Activated T-cell treated with anti-CD3 and anti-CD28 coated beads for 24 hours (primary cell): Measurements from ENCODE around the gene ABLIM3.

Experiments
- DNase-seq: peaks from one replicate; pipeline ENCODE4 v3.0.0-alpha.2; 2020; ENCODE audit warnings: low read depth

The ABLIM3 gene

DNA sequence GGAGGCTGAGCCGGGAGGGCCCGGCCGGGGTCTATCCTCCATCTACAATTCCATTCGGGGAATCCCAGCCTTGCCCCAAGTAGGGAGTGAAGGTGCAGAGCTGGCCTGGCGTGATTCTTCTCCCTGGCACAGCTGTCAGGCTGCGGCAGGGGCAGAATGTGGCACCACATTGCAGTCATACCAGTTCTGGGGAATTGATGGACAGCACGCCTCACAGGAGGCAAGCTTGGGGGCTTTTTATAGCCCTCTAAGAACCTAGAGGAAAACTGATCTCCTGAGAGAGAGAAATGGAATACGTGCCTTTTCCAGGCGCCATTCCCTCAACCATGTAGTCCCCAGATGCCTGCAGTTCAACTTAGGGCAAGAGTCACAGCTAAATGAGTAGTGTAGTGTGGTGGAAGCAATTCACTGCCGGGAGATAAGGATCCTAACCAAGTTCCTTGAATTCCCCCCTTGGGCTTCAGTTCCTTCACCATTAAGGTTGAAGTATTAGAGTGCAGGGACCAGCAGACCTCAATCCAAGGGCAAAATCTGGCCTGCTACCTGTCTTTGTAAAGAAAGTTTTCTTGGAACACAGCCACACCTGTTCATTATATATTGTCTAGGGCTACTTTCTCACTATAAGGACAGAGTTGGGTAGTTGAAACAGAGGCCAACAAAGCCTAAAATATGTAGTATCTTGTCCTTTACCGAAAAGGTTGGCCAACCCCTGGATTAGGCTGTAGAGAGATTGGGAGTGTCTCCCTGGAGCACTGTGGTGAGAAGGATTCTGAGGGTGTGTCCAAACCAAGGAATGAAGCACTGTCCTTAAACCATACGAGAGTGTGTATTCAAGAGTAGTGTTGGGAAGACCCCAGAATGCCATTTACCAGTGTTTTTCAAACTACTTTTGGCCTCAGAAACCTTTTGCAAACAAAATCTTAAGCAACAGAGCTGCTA lies 141.0 kb downstream of the ABLIM3 start:
- DNase-seq, result no peak

DNA sequence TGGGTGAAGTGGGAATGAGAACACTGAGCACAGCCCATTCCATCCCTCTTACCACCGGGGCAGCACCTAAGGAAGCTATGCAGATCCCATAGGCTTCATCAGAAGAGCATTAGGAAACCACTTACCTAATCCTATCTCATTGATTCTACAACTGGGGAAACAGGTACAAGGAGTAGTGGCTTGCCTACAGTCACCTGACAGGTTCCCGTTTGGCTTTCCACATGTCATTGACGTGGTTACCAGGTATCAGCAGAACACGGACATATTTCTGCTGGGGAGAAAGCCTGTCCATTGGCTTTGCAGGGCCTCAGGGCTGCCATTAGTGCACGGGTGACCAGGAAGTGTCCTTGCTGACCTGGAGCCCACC lies 141.7 kb downstream of the ABLIM3 start:
- DNase-seq, result no peak

DNA sequence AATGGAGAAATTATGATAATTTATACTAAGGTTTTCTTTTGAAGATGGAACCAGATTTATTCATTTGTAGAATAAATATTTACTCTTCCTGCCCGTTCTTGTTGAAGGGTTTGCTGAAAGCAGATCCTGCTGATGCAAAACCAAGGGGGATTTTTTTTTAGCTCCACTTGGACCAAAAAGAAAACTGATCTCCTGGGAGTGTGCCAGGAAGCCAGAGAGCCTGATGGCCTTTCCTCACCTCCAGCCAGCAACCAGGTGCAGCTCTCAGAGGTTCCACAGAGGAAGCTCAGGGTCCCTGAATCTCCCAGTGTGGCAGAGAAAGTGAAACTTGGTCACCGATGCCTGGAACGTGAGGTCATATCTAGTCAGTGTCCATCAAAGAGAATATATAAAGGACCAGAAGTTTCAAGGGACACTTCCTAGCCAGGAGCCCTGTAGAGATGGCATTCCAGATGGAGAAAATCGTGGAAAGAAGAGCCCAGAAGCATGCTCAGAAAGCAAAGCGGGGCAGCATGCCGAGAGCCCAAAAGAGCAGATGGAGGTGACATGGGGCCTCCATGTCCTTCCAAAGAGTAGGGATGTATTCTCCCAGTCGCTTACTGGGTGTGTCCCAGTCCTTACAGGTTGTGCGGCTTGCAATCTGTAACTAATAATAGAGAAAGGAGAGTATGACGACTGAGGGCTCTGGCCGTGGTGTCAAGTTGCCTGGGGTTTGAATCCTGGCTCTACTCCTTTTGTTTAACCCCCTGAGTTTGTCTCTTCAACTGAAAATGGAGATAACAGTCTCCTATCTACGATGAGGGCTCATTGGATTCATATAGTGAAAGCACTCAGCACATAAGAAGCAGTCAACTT lies 142.6 kb downstream of the ABLIM3 start:
- DNase-seq, result no peak

DNA sequence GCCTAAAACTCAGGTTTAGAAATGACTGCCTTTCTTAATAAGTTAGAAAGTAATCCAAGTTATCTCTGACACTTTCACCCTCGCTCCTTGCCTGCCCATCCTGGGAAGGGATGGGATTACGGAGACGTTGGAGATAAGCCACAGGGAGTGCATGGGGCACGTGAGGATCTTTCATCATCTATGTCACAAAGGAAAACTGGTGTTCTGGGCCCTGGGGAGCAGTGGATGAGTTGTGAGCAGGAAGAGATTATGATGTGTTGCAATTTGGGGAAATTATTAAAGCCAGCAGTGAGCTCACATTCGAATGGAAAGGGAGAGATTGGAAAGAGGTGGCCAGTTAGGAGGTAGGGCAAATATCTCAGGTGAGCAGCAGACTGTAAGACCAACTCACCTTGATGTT lies 143.2 kb downstream of the ABLIM3 start:
- DNase-seq, result no peak

DNA sequence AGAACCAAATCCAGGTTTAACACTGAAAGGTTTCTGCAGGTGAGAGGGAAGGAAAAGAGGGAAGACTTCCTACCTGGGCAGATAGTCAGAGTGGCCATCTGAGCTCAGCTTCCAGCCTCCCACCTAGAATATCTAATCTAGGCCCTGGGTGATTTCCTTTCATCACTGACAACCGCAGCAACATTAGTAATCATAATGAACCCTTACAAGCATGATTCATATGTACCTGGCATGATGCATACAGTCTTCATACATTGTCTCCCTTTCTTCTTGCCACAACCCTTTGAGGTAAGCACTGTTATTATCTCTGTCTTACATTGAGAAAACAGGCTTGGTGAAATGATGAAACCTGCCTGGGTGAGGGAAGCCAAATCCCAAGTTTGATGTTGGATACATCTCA lies 143.9 kb downstream of the ABLIM3 start:
- DNase-seq, result no peak

DNA sequence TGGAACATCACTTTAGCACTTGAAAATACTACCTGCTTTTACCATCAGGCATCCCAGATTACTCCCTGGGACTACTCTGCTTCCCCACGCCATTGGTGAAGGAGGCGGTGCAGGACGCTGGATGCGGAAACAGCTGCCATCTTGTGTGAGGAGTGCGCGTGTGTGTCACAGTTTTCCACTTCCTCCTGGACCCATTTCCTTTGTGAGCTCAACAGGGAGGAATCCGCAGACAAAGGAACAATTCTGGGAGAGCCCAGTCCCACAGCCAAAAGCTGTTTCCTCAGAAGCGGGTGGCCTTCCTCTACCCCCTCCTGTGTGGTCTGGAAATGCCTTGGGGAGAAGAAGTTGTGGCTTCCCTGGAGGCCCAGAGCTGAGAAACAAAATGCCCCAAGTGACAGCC lies 147.1 kb downstream of the ABLIM3 start:
- DNase-seq, result no peak

DNA sequence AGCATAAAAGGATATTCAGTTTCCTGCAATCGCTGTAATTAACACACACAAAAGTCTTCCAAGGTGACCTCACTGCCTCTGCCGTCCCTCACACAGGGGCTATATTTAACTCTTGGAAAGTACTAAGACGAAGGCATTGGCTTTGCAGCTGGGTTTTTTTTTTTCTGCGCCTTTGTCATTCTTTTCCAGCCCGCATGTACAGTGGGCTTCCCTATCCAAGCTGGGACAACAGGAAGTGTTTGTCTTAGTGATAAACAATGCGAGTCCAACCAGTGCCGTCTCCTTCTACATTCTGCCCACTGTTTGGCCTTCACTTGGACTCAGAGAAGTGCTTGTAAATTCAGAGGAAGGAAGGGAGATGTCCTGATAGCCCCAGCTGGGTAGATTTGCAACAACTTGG lies 148.0 kb downstream of the ABLIM3 start:
- DNase-seq, result no peak

DNA sequence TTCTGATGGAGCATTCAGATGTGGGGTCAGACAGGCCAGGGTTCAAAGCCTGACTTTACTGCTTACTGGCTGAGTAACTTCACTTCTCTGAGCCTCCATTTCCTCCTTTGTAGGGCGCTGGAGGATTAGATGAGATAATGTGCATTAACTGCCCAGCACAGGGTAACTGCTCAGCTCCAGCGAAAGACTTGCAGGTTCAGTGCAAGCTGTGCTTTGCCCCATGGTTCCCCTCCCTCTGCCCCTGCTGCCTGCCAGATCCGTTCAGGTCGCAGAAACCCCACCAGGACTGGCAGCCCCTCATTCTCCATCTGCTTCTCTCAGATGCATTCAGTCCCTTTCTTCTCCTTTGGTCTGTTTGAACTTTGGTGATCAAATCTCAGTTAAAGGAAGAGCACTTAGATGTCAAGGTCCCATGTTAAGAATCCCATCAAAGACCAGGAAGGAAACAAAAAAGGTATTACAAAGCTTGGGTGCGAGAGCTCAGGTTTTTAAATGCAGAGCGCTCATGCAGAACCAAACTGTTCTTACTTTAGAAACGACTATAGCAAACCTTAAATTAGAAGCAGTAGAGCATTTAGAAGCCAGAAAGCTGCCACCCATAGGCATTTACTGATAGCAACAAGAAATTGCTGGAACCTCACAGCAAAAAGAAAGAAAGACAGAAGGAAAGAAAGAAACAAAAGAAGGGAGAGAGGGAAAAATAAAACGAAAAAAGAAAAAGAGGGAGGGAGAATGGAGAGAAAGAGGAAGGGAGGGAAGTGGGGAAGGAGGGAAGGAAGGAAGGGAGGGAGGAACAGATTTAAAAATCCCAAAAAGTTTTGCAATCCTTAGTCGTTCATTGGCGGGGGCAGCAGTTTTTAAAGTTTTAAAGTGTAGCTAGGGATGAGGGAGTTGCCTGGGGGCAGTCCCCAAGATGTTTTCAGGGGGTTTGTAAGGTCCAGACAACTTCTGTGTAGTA lies 153.9 kb downstream of the ABLIM3 start:
- DNase-seq, result no peak

DNA sequence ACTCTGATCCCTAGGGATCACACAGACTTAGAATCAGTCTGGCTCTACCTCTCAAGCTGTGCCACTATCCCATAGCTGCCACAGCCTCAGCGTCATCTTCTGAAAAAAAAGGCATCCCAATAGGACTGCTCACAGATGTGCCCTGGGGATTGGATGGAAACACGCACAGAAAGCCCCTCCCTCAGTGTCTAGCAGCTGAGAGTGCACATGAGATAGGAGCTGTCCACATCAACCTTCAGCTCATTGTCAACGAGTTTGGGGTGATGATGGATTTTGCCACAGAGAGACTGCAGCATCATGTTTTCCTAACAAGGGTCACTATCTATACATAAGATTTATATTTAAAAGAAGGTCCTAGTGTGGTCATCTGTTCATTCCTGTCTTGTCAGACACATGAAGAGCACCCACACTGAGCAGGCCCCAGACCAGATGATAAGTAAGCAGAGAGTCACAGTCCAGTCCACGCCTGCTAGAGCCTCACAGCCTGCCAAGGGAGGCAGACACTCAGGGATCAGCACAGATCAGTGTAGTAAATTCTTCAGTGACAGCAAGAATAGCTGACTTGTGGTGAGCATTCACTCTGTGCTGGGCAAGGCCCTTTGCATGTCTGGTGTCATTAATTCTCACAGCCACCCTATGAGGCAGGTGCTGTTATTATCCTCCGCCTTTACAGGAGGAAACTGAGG lies 156.2 kb downstream of the ABLIM3 start:
- DNase-seq, result no peak

DNA sequence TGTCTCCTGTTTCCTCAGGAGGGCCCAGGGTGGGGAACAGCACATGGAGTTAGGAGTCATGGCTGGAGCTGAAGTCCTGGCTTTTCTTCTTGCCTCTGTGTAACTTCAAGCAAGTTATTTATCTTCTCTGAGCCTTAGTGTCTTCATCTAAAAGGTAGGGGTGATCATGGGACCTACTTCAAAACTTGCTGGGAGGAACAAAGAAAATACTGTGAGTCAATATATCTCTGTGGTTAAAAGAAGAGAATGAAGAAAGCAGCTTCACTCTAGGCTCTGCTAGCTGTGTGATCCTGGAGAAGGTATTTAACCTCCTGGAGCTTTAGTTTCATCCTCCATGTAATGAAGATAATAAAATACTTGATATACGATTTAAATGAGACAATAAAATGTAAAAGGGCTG lies 156.9 kb downstream of the ABLIM3 start:
- no peak for DNase-seq

DNA sequence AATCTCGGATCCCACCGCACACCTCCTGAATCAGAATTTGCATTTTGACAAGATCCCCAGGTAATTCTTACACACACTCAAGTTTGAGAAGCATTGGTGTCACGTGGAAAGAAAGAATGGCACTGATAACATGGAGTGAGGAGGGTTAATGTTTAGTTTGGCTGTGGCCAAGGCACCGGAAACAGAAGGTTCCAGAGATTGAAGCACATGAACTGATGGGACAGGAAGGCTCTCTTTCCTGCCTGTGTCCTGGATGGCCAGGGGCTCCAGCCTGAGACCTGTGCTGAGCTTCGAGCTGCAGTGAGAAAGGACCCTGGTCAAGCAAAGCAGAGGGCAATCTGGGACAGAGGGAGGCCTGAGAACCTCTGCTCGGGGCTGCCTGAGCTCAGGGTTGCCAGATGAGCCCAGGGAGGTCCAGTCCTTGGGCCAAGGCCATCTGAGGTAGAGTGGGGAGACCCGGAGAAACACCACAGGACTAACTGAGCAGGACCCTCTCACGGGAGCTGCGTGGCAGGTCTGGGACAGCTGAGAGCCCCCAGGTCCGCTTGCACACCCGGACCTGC lies 157.6 kb downstream of the ABLIM3 start:
- DNase-seq, result no peak

DNA sequence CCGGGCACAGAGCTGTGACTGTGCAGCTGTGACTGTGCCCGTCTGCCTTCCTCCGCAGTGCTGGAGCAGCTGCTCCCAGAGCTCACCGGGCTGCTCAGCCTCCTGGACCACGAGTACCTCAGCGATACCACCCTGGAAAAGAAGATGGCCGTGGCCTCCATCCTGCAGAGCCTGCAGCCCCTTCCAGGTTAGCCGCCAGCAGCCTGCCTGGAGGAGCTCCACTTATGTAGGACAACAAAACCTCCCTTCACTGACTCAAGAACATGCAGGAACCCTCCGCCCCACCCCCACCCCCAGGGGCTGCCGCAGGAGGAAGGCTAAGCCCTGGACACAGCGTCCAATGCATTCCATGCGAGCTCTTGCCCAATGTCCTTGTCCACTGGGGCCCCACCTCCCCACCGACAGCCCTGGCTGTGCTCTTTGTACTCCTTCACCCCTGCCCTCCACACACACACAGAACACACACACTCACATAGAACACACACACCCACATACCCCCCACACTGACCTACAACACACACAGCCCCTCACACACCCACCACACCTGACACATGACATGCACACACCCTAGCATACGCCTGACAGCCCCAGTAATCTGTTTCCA lies 158.3 kb downstream of the ABLIM3 start:
- DNase-seq, result no peak

DNA sequence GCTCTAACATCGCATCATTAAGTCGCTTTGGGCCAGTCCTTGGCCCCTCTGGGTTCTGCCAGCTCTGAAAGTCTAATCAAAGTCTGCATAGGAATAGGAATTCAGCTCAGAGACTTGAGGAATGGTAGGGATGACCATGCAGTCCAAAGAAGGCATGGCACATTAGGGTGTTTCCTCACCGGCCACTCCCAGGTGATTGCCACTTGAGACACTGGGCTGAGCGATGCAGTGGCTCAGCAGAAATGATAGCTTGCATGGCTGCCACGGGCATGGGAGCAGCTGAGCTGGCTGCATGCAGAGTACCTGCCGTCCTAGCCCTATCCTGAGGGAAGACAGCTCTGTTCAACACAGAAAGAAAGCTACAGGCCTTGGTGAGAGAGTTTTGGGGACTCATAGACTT lies 159.1 kb downstream of the ABLIM3 start:
- DNase-seq, result no peak

DNA sequence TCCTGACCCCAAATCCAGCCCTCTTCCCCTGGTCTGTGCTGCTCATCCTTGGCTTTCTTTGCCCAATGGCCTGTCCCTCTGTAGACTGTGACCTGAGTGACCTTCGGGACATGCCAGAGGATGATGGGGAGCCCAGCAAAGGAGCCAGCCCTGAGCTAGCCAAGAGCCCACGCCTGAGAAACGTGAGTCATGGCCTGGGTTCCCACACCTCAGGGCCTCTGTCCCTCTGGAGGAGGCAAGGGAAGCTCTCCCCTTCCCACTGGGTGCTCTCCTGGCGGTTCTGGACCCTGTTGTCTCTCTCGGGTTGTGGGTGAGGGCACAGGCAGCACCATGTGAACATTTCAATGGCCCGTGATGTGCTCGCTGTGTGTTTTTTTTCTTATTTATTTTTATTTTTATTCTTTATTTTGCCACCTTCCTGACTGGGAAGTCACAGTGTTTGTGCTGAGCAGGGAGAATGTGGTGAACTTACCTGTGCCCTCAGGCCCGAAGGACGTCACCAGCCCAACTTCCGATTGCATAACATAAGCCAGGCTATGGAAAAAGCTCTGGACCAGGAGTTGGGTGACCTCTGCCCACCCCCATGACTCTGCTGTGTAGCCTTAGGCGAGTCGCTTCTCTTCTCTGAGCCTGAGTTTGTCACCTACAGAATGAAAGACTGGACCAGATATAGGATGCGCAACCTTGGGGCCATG lies 159.9 kb downstream of the ABLIM3 start:
- DNase-seq, result no peak

DNA sequence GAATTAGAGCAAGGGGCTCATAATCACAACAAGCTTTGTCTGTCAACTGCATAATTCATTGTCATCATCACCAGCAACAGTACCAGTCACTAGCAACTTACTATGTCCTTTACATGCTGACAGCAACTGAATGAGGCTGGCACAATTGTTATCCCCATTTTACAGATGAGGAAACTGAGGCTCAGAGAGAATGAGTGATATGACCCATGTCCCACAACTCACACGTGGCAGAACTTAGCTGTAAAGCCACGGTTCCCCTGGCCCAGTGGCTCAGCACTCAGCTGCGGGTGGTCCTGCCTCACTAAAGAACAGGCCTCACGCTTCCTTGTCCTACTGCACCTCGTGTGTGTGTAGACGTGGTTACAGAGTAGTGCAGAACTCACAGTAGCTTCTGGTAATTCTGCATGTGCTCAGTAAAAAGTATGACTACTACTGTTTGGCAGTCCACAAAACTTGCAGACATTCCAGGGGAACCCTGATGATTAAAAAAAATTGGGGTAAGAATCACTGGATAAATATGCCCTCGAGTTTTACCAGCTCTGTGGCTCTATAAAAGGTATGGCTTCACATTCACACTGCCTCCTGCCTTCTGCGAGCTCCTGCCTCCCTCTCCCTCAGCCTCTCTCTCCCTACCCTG lies 160.6 kb downstream of the ABLIM3 start:
- DNase-seq, result no peak

DNA sequence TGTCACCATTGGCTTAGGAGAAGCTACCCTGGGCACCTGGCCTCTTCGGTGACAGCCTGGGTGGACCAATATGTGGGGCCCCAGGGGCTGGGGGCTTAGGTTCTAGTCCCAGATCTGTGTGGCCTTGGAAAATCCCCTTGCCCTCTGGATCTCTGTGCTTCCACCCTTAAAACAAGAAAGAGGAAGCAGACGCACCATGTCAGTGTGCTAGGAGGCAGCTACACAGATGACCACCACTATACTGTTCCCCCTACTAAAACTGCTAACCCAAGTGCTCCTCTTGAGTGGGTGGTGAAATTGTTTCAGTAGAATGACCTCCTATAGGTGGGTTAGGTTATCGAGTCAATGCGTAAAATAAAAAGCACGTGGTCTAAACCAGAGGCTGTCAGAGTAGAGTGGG lies 161.3 kb downstream of the ABLIM3 start:
- DNase-seq, result no peak

DNA sequence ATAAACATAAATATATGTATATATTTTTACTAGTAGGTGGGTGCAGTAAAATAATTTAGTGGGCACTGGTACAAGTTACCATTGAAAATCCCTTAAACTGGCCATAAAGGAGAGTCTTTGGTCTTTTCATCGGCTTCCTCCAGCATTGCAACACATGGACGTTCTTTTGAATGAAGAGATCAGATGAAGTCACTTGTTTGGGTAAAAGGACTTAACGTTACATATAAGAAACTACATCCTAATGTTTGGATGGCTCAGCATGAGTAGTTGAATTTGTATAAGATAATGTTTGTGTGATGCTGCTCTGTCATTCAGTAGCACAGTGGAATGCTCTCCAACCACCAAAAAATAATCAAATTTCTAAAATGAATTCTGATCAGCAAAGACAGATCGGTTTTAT lies 161.9 kb downstream of the ABLIM3 start:
- no peak for DNase-seq

DNA sequence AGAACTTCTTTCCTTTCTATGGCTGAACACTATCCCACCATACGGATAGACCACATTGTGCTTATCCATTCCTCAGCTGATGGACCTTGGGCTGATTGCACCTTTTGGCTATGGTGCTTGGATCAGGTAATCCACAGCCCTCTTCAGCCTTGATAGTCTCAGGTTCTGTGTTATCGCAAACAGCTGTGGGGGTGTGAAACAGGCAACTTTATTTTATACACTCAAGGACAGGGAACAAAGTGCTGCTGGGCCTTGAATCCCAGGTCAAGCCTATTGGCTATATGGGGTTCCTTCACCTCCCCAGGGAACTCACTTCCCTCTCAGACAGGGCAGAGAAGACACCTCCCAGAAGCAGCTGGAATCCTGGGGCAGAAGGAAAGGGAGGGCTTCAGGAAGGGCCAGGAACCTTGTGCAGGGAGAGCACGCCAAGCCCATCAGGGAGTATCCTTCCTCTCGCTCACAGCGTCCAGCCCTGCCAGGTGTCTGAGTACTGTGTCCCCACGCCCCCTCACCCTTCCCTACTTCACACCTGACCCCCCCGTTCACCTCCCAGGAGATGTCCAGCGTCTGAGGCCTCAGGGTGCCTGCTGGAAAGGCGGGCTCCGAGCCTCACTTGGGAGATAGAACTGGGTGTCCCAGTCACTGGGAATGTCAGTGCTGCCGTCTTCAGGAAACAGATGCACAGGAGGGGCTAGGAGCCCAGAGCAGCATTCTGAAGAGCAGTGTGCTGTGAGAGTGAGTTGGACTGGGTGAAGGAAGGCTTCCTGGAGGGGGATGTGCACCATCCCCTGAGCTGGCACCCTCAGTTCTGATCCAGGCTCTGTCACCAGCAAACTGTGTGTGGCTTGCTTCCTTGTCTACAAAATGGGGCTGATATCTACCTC lies 163.1 kb downstream of the ABLIM3 start:
- no peak for DNase-seq

DNA sequence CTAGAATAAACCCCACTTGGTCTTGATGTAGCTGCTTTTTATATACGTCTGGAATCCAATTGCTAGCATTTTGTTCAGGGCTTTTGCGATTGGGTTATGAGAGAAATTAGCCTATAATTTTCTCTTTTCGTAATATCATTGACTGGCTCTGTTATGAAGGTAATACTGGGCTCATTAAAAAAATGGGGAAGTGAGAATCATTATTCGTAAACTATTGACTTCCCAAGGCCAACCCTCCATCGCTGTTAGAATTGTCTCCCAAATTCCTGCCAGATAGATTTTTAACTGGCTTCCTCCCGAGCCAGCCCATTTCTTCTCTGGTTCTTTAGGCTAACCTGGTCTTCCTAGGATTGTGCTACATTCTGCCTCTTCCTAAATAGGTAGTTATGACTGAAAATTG lies 168.1 kb downstream of the ABLIM3 start:
- DNase-seq, result no peak
